Measurements from ENCODE around the gene KDM4C. TPM values are rescaled to one million over a fixed set of nuclear protein-coding genes. Genes with fewer than 3 reads are reported as not detected.
A peak's percentile ranks its signal among the peaks of the same experiment; 100 is the strongest.

The KDM4C gene
- total and polyA plus RNA-seq, 2 of the 13 experiments (the other 11 are each of a cell fraction or from before 2014, with no cell fraction given), result 19.4 to 23.6 TPM

DNA sequence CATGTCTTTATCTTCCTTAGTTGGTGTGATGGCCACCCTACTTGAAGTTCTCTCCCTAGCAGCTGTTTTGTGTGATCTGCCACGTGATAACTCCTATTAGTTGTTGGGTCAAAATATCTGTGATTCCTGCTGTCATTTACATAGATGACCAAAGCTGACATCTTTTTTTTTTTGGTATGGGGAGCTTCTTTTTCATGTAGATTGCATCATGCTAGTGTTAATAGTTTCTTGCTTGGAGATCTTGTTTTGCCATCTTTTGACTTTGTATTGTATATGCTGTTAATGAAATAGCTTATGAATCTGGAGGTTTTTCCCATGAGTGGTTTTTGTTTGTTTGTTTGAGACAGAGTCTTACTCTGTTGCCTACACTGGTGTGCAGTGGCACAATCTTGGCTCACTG lies 243.8 kb downstream of the KDM4C start:
- Histone ChIP-seq H3K9ac (ENCODE audit: insufficient read depth, low read depth, low read length) (no peak overlapping the region), H3K4me2 (ENCODE audit: low read depth, low read length) (no peak overlapping the region), H3K27me3 (ENCODE audit: control insufficient read depth in 1 of 2, insufficient read depth in 2 of 2, low read length in 2 of 2) (no peaks in the 10 kb centered on the region), H3K36me3 (replicated peaks in 1 of 2; ENCODE audit: control insufficient read depth in 1 of 2, insufficient read depth in 2 of 2, low read length in 2 of 2) (peaks cover 3% of the 10 kb centered on the region in 2 experiments; a peak in 1 of 5 replicates), H3K4me3 (replicated peaks in 1 of 3; ENCODE audit: insufficient read depth in 1 of 3, low read depth in 2 of 3, low read length in 3 of 3) (no peak overlapping the region), H3K79me2 (ENCODE audit: insufficient read depth, low read length) (no peaks in the 10 kb centered on the region), H3K9me3 (ENCODE audit: low read length) (no peaks in the 10 kb centered on the region), H3K27ac (ENCODE audit: extremely low read length, insufficient read depth, low read length) (no peak overlapping the region), H4K20me1 (ENCODE audit: insufficient read depth, low read length) (no peaks in the 10 kb centered on the region), H3K4me1 (ENCODE audit: insufficient read depth, low read length) (no peaks in the 10 kb centered on the region), H2AFZ (ENCODE audit: low read length) (no peak overlapping the region)
- FAIRE-seq (no peak), DNase-seq (ENCODE audit: low spot score) (no peak), ATAC-seq (no peak)
- CTCF ChIA-PET (ENCODE audit: low intra/inter-chr PET ratio, low total read pairs), result no interaction called here
- TF ChIP-seq ATF7 (IDR thresholded peaks at IDR 0.05) (0 out of 2 replicates have a peak, but pooled peaks have one; percentile 30), ATF7 (CRISPR knock-in tag; IDR thresholded peaks at IDR 0.05) (no peak), DRAP1 (CRISPR knock-in tag; IDR thresholded peaks at IDR 0.05) (no peak)
- 96% methylated on average over 1 of the region's 1 CpG for WGBS (ENCODE audit: low lambda C conversion rate)
- in situ Hi-C loops (cut with HindIII; ENCODE audit: extremely low pct_ligation_motif_present, low pct_unique_long_range_greater_than_20kb), result no loop called here
- BruUV-seq (replicated peaks), result no TSS peak
- intact Hi-C loops (cut with micrococcal nuclease; ENCODE audit: unreplicated experiment), result no loop called here
- POLR2A ChIA-PET, result no interaction called here

- Histone ChIP-seq H3K9me3 (ENCODE audit: low read length) (no peaks in the 10 kb centered on the region), H3K79me2 (ENCODE audit: insufficient read depth, low read length) (no peaks in the 10 kb centered on the region), H3K27me3 (ENCODE audit: control insufficient read depth in 1 of 2, insufficient read depth in 2 of 2, low read length in 2 of 2) (no peaks in the 10 kb centered on the region), H3K4me1 (ENCODE audit: insufficient read depth, low read length) (no peaks in the 10 kb centered on the region), H3K4me3 (replicated peaks in 1 of 3; ENCODE audit: insufficient read depth in 1 of 3, low read depth in 2 of 3, low read length in 3 of 3) (no peak overlapping the region), H4K20me1 (ENCODE audit: insufficient read depth, low read length) (no peaks in the 10 kb centered on the region), H3K36me3 (replicated peaks in 1 of 2; ENCODE audit: control insufficient read depth in 1 of 2, insufficient read depth in 2 of 2, low read length in 2 of 2) (peaks cover 12 to 14% of the 10 kb centered on the region in 2 experiments), H2AFZ (ENCODE audit: low read length) (no peak overlapping the region), H3K4me2 (ENCODE audit: low read depth, low read length) (no peak overlapping the region), H3K27ac (ENCODE audit: extremely low read length, insufficient read depth, low read length) (no peak overlapping the region), H3K9ac (ENCODE audit: insufficient read depth, low read depth, low read length) (no peak overlapping the region)
- ATAC-seq, result no peak
- 97% methylated on average over 2 of the region's 2 CpGs for WGBS (ENCODE audit: low lambda C conversion rate)
- BruUV-seq (replicated peaks), result no TSS peak
- intact Hi-C loops (cut with micrococcal nuclease; ENCODE audit: unreplicated experiment) (no loop called here), in situ Hi-C loops (cut with HindIII; ENCODE audit: extremely low pct_ligation_motif_present, low pct_unique_long_range_greater_than_20kb) (no loop called here)
- DNase-seq (ENCODE audit: low spot score), result no peak
- FAIRE-seq, result no peak
- ChIA-PET POLR2A (no interaction called here), CTCF (ENCODE audit: low intra/inter-chr PET ratio, low total read pairs) (no interaction called here)
- TF ChIP-seq MBNL3 (CRISPR knock-in tag; conservative IDR thresholded peaks at IDR 0.05) (no peak), REST (IDR thresholded peaks at IDR 0.05; ENCODE audit: borderline replicate concordance in 1 of 2, low read depth in 1 of 2, low read length in 2 of 2) (no peak), NRL (CRISPR knock-in tag; IDR thresholded peaks at IDR 0.05; ENCODE audit: borderline replicate concordance) (no peak), KAT8 (CRISPR knock-in tag; IDR thresholded peaks at IDR 0.05) (no peak), FOXK1 (CRISPR knock-in tag; IDR thresholded peaks at IDR 0.05; ENCODE audit: borderline replicate concordance, low read depth) (no peak), ZNF547 (CRISPR knock-in tag; IDR thresholded peaks at IDR 0.05) (no peak), ZNF460 (CRISPR knock-in tag; IDR thresholded peaks at IDR 0.05; ENCODE audit: borderline replicate concordance) (no peak), MAFK (conservative IDR thresholded peaks at IDR 0.05 in 1 of 2, IDR thresholded peaks at IDR 0.05 in 1 of 2; ENCODE audit: low read length in 2 of 2) (no peak), ZNF776 (CRISPR knock-in tag; IDR thresholded peaks at IDR 0.05) (no peak), NCOR1 (IDR thresholded peaks at IDR 0.05; ENCODE audit: borderline replicate concordance, low read length) (no peak)
- TF ChIP-seq, protein P1, sequence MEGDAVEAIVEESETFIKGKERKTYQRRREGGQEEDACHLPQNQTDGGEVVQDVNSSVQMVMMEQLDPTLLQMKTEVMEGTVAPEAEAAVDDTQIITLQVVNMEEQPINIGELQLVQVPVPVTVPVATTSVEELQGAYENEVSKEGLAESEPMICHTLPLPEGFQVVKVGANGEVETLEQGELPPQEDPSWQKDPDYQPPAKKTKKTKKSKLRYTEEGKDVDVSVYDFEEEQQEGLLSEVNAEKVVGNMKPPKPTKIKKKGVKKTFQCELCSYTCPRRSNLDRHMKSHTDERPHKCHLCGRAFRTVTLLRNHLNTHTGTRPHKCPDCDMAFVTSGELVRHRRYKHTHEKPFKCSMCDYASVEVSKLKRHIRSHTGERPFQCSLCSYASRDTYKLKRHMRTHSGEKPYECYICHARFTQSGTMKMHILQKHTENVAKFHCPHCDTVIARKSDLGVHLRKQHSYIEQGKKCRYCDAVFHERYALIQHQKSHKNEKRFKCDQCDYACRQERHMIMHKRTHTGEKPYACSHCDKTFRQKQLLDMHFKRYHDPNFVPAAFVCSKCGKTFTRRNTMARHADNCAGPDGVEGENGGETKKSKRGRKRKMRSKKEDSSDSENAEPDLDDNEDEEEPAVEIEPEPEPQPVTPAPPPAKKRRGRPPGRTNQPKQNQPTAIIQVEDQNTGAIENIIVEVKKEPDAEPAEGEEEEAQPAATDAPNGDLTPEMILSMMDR (CRISPR knock-in tag; IDR thresholded peaks at IDR 0.05), result no peak
Measured at GRCh38 chr9:7003861-7004260, 246.1 kb downstream of the KDM4C start.
